ENCODE data around the gene PNPLA5.

The PNPLA5 gene

DNA sequence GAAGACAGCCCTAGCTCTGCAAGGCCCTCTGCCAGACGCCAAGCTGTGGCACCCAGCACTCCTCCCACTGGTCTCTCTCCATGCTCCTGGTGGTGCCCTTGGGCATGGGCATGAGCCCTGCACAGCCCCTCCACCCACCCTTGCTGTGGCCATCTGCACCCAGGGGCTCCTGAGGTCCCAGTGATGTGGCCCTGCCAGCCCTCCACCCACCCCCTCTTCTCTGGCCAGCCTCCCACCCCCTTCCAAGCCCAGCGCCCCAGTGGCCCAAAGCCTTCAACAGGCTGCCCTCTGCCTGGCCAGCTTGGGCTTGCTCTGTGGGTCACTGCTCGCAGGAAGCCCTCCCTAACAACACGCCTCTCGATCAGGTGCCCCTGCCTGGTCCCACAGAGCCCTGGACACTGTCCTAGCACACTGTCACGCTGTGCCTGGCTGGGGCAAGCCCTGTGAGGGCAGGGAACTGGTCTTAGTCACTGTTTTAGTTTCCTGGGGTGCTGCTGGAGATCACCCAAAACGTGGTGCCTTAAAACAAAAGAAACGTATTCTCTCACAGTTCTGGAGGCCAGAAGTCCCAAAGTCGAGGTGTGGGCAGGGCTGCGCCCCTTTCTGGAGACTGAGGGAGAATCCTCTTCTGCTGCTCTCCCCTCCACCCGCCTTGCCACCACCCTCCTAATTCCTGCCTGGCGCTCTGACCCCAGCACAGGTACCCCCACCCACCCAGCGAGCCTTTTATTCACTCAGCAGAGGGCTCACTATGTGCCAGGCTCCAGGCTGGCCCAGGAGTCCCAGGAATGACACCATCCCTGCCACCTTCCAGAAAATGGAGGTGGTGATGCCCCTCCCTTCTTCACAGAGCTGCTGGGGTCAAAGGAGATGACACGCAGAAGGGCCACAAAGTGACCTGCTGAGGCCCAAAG lies 44.2 kb downstream of the PNPLA5 start:
- no peak overlapping the region for H3K4me3 ChIP-seq (replicated peaks in 1 of 2; ENCODE audit: low read depth in 2 of 2, low read length in 2 of 2)
- TF ChIP-seq, protein P1, sequence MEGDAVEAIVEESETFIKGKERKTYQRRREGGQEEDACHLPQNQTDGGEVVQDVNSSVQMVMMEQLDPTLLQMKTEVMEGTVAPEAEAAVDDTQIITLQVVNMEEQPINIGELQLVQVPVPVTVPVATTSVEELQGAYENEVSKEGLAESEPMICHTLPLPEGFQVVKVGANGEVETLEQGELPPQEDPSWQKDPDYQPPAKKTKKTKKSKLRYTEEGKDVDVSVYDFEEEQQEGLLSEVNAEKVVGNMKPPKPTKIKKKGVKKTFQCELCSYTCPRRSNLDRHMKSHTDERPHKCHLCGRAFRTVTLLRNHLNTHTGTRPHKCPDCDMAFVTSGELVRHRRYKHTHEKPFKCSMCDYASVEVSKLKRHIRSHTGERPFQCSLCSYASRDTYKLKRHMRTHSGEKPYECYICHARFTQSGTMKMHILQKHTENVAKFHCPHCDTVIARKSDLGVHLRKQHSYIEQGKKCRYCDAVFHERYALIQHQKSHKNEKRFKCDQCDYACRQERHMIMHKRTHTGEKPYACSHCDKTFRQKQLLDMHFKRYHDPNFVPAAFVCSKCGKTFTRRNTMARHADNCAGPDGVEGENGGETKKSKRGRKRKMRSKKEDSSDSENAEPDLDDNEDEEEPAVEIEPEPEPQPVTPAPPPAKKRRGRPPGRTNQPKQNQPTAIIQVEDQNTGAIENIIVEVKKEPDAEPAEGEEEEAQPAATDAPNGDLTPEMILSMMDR (IDR thresholded peaks at IDR 0.05; ENCODE audit: low read depth, low read length): no peak
- DNase-seq (ENCODE audit: low read depth in 2 of 2): no peak

DNA sequence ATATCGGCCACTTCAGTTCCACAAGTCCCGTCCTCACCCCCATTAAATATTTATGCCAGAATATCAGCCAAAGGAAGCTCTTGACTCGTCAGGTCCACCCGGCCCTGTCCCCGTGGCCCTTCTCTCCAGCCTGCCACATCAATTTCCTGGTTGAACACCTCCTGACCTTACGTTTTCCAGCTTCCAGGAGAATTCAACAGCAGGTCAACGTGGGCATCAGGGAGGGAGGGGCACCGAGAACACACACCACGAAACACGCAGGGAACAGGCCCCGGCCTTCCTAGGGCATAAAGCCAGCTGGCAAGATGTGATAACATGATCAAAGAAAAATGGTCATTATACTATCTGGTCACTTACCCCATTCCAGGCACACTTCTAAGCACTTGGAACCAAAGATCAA lies 44.8 kb downstream of the PNPLA5 start:
- TF ChIP-seq, protein P1 (IDR thresholded peaks at IDR 0.05; ENCODE audit: low read depth, low read length): no peak
- no peak overlapping the region for H3K4me3 ChIP-seq (replicated peaks in 1 of 2; ENCODE audit: low read depth in 2 of 2, low read length in 2 of 2)
- no peak for DNase-seq (ENCODE audit: low read depth in 2 of 2)

DNA sequence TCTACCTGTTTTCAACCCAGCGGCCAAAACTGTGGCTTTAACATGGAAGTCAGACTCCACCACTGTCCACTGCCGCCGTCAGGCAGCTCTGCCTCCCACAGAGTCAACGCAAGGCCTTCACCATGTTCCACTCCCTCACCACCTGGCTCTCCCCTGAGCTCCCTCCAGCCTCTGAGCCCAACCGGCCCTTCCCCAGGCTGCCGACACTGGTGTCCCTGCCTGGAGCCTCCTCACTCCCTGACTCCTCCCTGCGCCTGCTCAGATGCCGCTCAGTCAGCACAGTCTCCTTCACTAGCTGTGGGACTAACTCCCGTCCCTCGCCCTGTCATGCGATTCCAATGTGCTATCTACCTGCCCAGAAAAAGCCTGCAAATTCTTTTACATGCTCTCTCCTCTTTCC lies 45.8 kb downstream of the PNPLA5 start:
- no peak overlapping the region for H3K4me3 ChIP-seq (replicated peaks in 1 of 2; ENCODE audit: low read depth in 2 of 2, low read length in 2 of 2)
- DNase-seq (ENCODE audit: low read depth in 2 of 2): no peak
- TF ChIP-seq, protein P1 (IDR thresholded peaks at IDR 0.05; ENCODE audit: low read depth, low read length): no peak

DNA sequence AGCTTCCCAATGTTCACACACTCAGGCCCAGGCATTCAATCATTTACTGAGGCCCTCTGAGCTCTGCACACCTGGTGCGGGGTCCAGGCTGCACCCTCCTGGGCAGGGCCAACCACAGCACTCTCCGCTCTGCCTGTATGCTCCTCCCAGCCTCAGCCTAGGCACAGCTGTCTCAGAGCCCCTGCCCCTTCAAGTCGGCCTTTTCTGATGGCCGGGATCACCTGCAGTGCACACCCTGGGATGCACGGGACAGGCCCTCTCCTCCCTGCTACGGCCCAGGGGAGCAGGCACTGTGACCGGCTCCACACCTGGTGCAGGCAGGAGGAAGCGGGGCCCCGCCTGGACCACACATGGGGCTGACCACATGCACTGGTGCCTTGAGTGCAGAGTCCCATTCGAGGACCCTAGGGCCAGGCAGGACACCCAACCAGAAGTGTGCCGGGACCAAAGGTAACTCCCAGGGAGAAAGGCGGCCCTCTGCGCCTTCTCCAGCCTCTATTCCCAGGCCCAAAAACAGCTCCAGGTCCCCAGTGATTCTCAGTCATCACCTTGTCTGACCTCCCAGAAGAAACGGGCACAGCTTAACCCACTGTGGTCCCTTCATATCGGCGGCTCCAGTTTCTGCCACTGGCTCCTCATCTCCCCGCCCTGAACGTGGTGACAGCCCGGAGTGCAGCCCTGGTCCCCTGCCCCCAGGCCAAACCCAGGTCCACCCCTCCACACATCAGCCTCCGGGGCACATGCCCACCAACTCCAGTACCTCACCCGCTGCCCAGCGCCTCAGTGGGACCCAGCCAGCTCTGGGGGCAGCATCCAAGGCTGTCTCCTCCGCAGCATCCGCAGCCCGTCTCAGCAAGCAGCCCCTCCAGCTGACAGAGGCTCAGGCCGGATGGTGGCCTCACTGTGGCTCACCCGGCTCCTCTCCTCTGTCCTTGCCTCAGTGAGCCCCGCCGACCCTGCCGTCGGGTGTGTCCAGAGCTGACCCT lies 47.0 kb downstream of the PNPLA5 start:
- no peak for DNase-seq (ENCODE audit: low read depth in 2 of 2)
- TF ChIP-seq, protein P1 (IDR thresholded peaks at IDR 0.05; ENCODE audit: low read depth, low read length): no peak
- no peak overlapping the region for H3K4me3 ChIP-seq (replicated peaks in 1 of 2; ENCODE audit: low read depth in 2 of 2, low read length in 2 of 2)

DNA sequence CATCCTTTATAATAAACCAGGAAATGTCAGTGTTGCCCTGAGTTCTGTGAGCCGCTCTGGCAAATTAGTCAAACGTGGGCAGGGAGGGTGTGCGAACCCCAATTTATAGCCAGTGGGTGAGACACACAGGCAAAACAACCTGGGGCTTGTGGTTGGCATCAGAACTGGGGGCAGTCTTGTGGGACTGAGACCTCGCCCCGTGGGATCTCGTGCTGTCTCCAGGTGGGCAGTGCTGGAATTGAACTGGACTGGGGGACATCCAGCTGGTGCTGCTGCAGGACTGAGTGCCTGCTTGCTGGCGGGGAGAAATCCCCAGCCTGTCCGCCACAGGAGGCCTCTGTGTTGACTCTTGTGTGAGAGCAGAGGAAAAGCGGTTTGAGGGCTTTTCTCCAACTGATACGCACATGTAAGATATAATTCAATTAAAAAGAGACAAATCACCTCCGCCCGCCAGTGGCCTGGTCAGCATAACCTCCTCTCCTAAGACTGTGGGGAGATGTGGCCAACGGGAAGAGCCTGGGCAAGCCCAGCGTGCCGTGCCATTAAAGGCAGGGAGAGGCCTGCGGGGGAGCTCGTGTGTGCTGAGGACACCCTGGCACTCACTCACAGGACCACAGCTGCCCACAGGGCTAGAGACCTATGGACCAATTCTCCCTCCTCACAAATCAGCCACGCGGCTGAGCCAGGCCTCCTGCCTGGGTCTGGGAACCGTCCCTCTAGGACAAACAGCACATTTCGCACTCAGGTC lies 47.9 kb downstream of the PNPLA5 start:
- H3K4me3 ChIP-seq (replicated peaks in 1 of 2; ENCODE audit: low read depth in 2 of 2, low read length in 2 of 2): no peak overlapping the region
- no peak for DNase-seq (ENCODE audit: low read depth in 2 of 2)
- TF ChIP-seq, protein P1 (IDR thresholded peaks at IDR 0.05; ENCODE audit: low read depth, low read length): no peak

DNA sequence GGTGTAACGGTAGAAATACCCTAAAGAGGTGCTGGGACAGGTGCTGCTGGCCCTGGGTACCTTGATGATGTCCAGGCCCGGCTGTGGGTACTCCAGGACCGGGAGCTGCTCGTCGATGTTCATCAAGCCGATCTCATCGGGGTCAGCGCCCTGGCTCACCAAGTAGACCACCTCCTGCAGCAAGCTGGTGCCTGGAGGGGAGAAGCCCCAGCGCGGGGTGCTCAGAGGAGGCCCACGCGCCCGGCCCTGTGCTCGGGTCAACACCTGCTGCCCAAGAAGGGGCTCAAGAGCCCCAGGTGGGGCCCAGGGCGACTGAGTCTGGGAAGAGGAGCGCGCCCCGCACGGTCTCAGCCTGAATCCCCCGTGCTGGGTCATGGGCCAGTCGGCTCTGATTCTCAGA lies 50.1 kb downstream of the PNPLA5 start:
- H3K4me3 ChIP-seq (replicated peaks in 1 of 2; ENCODE audit: low read depth in 2 of 2, low read length in 2 of 2): no peak overlapping the region
- DNase-seq (ENCODE audit: low read depth in 2 of 2): no peak
- TF ChIP-seq, protein P1 (IDR thresholded peaks at IDR 0.05; ENCODE audit: low read depth, low read length): no peak

Measured in cardiac fibroblast (primary cell).